T-helper 2 cell treated with Interferon-gamma antibody and Interleukin-4, amounts not matched to agents 5 μg/mL and 100 μg/mL, for 36 hours (primary cell): ENCODE measurements around the gene ALDH1A1.

Experiments used
- DNase-seq: peaks from one replicate; pipeline ENCODE4 v3.0.0; 2021; ENCODE audit warnings: low spot score
- H3K27ac Mint-ChIP-seq: one replicate; pipeline ENCODE4 v1.8.0; 2021; ENCODE audit warnings: mild to moderate bottlenecking, mixed read lengths
- H3K27me3 Mint-ChIP-seq: one replicate; pipeline ENCODE4 v1.8.0; 2021; ENCODE audit warnings: low read depth, mixed read lengths
- H3K36me3 Mint-ChIP-seq: one replicate; pipeline ENCODE4 v1.8.0; 2021; ENCODE audit warnings: low read depth, mixed read lengths
- H3K4me1 Mint-ChIP-seq: one replicate; pipeline ENCODE4 v1.8.0; 2021; ENCODE audit warnings: low read depth, mixed read lengths
- H3K4me3 Mint-ChIP-seq: one replicate; pipeline ENCODE4 v1.8.0; 2022; ENCODE audit warnings: mild to moderate bottlenecking, moderate library complexity, mixed read lengths
- H3K9me3 Mint-ChIP-seq: one replicate; pipeline ENCODE4 v1.8.0; 2021; ENCODE audit warnings: mixed read lengths

ALDH1A1 gene

GRCh38 chr9:72958485-72959281 is 5.8 kb upstream of the ALDH1A1 start:
- H3K27me3 Mint-ChIP-seq: no peaks in the 10 kb centered on the region
- H3K36me3 Mint-ChIP-seq: no peaks in the 10 kb centered on the region
- H3K9me3 Mint-ChIP-seq: no peaks in the 10 kb centered on the region
- no peaks in the 10 kb centered on the region for H3K4me1 Mint-ChIP-seq
- no peak overlapping the region for H3K27ac Mint-ChIP-seq
- no peak overlapping the region for H3K4me3 Mint-ChIP-seq
- no peak for DNase-seq

GRCh38 chr9:72955571-72955970 is 2.7 kb upstream of the ALDH1A1 start:
- H3K4me1 Mint-ChIP-seq: no peaks in the 10 kb centered on the region
- DNase-seq: no peak
- peaks cover 19% of the 10 kb centered on the region for H3K27me3 Mint-ChIP-seq
- H3K36me3 Mint-ChIP-seq: no peaks in the 10 kb centered on the region
- H3K9me3 Mint-ChIP-seq: no peaks in the 10 kb centered on the region
- no peak overlapping the region for H3K4me3 Mint-ChIP-seq
- no peak overlapping the region for H3K27ac Mint-ChIP-seq

DNA sequence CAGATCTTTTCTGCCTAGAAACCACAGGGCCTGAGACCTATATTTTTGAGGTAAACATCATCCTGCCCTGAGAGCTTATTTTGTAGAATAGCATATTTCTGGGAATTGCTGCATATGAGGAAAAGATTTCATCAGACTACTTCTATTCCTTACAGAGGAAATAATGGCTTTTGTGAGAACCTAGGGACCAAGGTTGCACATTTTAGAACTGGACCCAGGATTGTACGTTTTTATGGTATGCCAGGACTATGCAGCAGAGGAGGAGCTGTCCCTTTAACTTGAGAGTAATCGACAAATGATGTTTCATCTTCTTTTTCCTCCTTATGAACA is 2.2 kb upstream of the ALDH1A1 start:
- Mint-ChIP-seq H3K9me3 (no peaks in the 10 kb centered on the region), H3K27ac (no peak overlapping the region), H3K27me3 (peaks cover 19% of the 10 kb centered on the region), H3K36me3 (no peaks in the 10 kb centered on the region), H3K4me1 (no peaks in the 10 kb centered on the region), H3K4me3 (no peak overlapping the region)
- DNase-seq: no peak

DNA sequence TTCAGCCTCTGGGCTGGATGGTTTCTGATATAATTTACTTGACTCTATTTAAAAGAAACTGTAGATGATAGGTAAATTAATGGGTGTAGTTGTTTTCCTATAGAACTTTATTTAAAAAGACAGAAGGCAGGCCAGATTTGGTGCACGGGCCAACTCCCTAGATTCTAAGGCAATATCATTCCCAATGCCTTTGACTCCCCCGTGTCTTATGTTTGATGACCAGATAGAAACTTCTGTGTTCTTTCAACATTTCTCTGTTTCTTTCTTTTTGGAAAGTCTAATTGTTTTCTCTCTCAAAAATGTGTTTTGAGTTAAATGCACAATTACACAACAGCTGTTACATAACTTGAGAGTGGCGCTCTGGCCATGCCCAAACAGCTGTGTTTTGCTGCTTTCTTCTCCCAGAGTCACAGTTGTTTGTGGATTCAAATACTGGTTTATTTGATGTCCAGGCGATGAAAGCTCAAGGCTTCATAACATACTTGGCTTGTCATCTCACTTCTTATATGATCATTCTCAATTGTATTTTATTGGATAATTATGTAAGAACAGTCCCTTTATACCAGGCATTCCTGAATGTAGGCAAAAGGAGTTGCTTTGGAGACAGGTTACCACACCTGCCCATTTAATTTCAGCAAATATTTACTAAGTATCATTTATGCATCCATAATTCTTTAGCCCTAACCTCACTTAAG is 1.7 kb upstream of the ALDH1A1 start:
- Mint-ChIP-seq H3K4me1 (no peaks in the 10 kb centered on the region), H3K4me3 (no peak overlapping the region), H3K36me3 (no peaks in the 10 kb centered on the region), H3K27ac (no peak overlapping the region), H3K9me3 (no peaks in the 10 kb centered on the region), H3K27me3 (peaks cover 19% of the 10 kb centered on the region)
- DNase-seq: no peak

DNA sequence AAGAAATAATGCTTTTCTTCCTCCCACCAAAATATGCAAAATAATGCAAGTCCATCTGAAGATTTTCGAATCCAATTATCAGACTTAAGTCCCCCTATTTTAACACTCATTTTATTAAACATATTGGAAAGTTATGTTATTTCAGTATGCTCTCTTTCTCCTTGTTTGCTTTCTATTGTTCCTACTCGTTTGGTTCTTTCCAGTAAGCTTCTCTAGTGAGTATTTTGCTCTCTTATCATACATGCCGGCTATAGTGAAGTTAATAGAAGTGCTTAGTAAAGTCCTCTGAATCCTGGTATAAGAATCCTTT is 517 bp downstream of the ALDH1A1 start:
- Mint-ChIP-seq H3K4me1 (no peaks in the 10 kb centered on the region), H3K27me3 (peaks cover 19% of the 10 kb centered on the region), H3K9me3 (no peaks in the 10 kb centered on the region), H3K27ac (no peak overlapping the region), H3K36me3 (no peaks in the 10 kb centered on the region), H3K4me3 (no peak overlapping the region)
- DNase-seq: no peak

DNA sequence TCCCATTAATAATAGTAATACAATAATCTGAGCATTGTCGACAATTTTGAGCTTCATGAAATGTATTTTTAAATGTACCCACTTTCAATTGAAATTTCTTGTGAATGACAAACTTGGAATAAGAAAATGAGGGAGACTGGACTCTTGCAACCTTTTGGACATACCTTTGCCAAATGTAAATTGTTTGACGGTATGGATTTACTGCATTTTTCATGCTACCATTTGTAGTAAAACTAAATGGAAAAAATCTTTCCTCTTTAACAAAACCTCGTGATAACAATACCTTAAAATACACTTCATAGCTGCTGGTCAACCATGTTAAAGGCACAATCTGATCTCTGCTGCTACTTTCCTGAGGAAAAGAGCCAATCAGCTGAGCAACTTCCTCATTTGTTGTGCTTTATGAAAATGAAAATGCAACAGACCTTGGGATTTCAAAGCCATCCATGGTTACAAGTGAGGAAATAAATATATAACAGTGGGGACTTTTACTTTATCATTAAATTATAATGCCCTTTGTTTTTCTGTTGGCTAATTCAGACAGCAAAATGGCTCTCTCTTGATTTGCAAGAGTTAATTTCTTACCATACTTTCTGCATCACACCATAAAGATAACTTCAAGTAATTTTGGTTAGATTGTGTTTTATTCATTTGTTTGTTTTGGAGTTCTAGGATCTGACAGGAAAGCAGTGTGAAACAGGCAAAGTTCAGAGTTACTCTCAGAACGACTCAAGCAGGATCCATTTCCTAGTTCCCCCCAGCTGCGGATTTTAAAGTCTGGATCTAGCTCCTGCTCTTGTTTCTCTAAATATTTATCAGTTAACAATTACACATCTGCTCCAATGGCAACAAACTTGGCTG is 1.1 kb downstream of the ALDH1A1 start:
- Mint-ChIP-seq H3K4me3 (no peak overlapping the region), H3K36me3 (no peaks in the 10 kb centered on the region), H3K27ac (no peak overlapping the region), H3K4me1 (no peaks in the 10 kb centered on the region), H3K27me3 (peaks cover 19% of the 10 kb centered on the region), H3K9me3 (no peaks in the 10 kb centered on the region)
- no peak for DNase-seq

- peaks cover 19% of the 10 kb centered on the region for H3K27me3 Mint-ChIP-seq
- no peaks in the 10 kb centered on the region for H3K36me3 Mint-ChIP-seq
- no peak overlapping the region for H3K27ac Mint-ChIP-seq
- H3K4me3 Mint-ChIP-seq: no peak overlapping the region
- H3K4me1 Mint-ChIP-seq: no peaks in the 10 kb centered on the region
- no peak for DNase-seq
- no peaks in the 10 kb centered on the region for H3K9me3 Mint-ChIP-seq
These were observed 1.9 kb downstream of the ALDH1A1 start for GRCh38 chr9:72950875-72951442.

- DNase-seq: no peak
- no peak overlapping the region for H3K4me3 Mint-ChIP-seq
- H3K27ac Mint-ChIP-seq: no peak overlapping the region
- H3K4me1 Mint-ChIP-seq: no peaks in the 10 kb centered on the region
- peaks cover 22% of the 10 kb centered on the region for H3K27me3 Mint-ChIP-seq
- no peaks in the 10 kb centered on the region for H3K9me3 Mint-ChIP-seq
- no peaks in the 10 kb centered on the region for H3K36me3 Mint-ChIP-seq
These were observed 2.9 kb downstream of the ALDH1A1 start for GRCh38 chr9:72949918-72950325.

GRCh38 chr9:72949244-72949582 is 3.6 kb downstream of the ALDH1A1 start:
- DNase-seq: no peak
- Mint-ChIP-seq H3K27ac (no peak overlapping the region), H3K4me3 (no peak overlapping the region), H3K27me3 (peaks cover 22% of the 10 kb centered on the region), H3K9me3 (no peaks in the 10 kb centered on the region), H3K36me3 (no peaks in the 10 kb centered on the region), H3K4me1 (no peaks in the 10 kb centered on the region)

DNA sequence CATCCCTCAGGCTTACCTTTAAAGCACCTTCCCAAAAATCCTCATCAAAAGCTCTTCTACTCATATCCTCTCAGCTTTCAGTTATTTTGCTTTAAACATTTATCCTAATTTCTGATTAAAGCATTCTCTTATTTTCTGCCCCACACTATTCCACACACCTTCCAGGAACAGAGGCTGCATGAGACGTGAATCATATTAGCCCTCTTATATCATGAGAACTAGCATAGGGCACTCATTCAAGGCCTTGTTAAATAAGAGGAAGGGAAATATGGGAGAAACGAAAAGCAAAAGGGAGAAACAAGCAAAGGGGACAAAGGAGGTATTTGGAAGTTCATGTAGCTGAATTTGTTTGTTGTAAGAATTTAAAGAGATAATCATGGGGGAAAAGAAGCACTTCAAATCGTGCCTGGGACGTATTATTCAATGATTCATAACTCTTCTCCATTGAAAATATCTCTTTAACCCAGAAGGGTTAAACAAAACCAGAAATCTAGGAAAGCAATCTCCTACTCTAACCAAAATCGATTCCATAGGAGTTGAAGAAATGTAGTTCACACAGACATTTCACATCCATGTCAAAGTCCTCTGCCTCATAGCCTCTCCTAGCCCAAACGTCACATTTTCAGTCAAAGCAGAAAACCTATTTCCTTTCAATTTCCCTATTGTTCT is 4.1 kb downstream of the ALDH1A1 start:
- H3K4me1 Mint-ChIP-seq: no peaks in the 10 kb centered on the region
- H3K4me3 Mint-ChIP-seq: no peak overlapping the region
- no peak overlapping the region for H3K27ac Mint-ChIP-seq

DNA sequence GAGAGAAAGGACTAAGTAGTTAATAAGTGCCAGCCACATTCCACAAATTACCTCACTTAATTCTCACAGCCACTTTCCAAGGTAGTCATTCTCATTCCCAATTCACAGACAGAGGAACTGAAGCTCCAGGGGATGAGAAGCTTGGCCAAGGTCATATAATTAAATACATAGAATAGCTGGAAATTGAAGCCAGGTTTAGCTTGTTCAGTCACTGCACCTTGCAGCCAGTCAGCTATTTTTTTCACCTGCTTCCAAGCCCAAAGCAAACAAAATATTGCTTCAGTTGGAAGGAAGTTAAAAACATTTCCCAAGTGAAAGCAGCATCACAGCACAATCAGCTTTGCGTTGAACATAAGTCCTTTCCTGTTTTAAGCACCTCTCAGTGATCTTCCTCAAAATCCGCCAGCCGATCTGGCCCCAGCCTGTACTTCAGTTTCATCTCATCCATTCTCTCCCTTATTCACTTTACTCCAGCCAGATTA is 4.8 kb downstream of the ALDH1A1 start:
- Mint-ChIP-seq H3K4me1 (no peaks in the 10 kb centered on the region), H3K27ac (no peak overlapping the region), H3K9me3 (no peaks in the 10 kb centered on the region)

More for the DNA sequence above, 4.1 kb downstream of the ALDH1A1 start:
- Mint-ChIP-seq H3K36me3 (no peaks in the 10 kb centered on the region), H3K27me3 (peaks cover 22% of the 10 kb centered on the region), H3K9me3 (no peaks in the 10 kb centered on the region)
- DNase-seq: no peak

GRCh38 chr9:72946821-72947220 is 6.0 kb downstream of the ALDH1A1 start:
- Mint-ChIP-seq H3K36me3 (no peaks in the 10 kb centered on the region), H3K4me3 (no peak overlapping the region), H3K9me3 (no peaks in the 10 kb centered on the region), H3K27ac (no peak overlapping the region), H3K27me3 (peaks cover 10% of the 10 kb centered on the region), H3K4me1 (no peaks in the 10 kb centered on the region)
- DNase-seq: no peak

More for the DNA sequence above, 4.8 kb downstream of the ALDH1A1 start:
- no peaks in the 10 kb centered on the region for H3K36me3 Mint-ChIP-seq
- peaks cover 20% of the 10 kb centered on the region for H3K27me3 Mint-ChIP-seq
- DNase-seq: no peak
- H3K4me3 Mint-ChIP-seq: no peak overlapping the region

- H3K36me3 Mint-ChIP-seq: no peaks in the 10 kb centered on the region
- no peak for DNase-seq
- peaks cover 8% of the 10 kb centered on the region for H3K27me3 Mint-ChIP-seq
- no peak overlapping the region for H3K27ac Mint-ChIP-seq
- no peaks in the 10 kb centered on the region for H3K9me3 Mint-ChIP-seq
- no peaks in the 10 kb centered on the region for H3K4me1 Mint-ChIP-seq
- H3K4me3 Mint-ChIP-seq: no peak overlapping the region
These were observed 6.5 kb downstream of the ALDH1A1 start for GRCh38 chr9:72946318-72946717.
